ES-I3 (cell line): Measurements from ENCODE around the gene KIAA2012.
"Not testable (repeated sequence)": the region's sequence is repeated elsewhere in the genome, so short reads cannot be mapped to it uniquely, and the experiment has no call there.

Experiments
- H3K36me3 ChIP-seq: 2 replicates; pipeline ENCODE4 v1.6.1; 2013; ENCODE audit warnings: mild to moderate bottlenecking, low read length, control low read depth, moderate library complexity; ENCODE audit not compliant: insufficient read depth
- H3K4me1 ChIP-seq: 2 replicates; pipeline ENCODE4 v1.6.1; 2013; ENCODE audit warnings: mild to moderate bottlenecking, control low read depth, low read length; ENCODE audit not compliant: insufficient read depth
- H3K9ac ChIP-seq: 2 replicates; pipeline ENCODE4 v1.6.1; 2013; ENCODE audit warnings: low read depth, mild to moderate bottlenecking, low read length, moderate library complexity
- H3K9me3 ChIP-seq: 2 replicates; pipeline ENCODE4 v1.6.1; 2013; ENCODE audit warnings: mild to moderate bottlenecking, low read length, moderate library complexity; ENCODE audit not compliant: control insufficient read depth, insufficient read depth

KIAA2012 gene

GRCh38 chr2:202215179-202215578, 142.1 kb downstream of the KIAA2012 start:
- no peaks in the 10 kb centered on the region for H3K9me3 ChIP-seq
- no peak overlapping the region for H3K9ac ChIP-seq
- peaks cover 2% of the 10 kb centered on the region; the same call in 1 of the 2 replicates for H3K36me3 ChIP-seq
- H3K4me1 ChIP-seq: no peaks in the 10 kb centered on the region

DNA sequence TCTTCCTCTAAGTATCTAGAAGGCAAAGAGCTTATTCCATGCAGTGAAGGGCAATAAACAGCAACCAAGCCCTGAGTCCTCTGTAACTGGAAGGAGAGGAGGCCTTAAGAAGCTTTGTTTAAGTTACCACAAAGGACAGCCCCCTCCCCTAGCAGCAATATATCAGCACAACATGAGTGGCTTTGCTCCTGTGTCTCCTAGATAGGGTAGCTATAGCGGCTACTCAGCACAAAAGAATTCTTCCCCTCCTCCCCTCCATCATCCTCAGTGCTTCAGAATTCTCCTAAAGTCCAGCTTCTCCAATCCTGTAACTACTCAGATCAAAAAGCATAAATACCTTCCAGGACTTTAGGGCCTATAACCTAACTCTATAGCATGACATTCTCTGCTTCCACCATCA, 148.8 kb downstream of the KIAA2012 start:
- no peaks in the 10 kb centered on the region for H3K36me3 ChIP-seq
- peaks cover 7% of the 10 kb centered on the region for H3K4me1 ChIP-seq
- no peak overlapping the region for H3K9ac ChIP-seq
- H3K9me3 ChIP-seq: no peaks in the 10 kb centered on the region

DNA sequence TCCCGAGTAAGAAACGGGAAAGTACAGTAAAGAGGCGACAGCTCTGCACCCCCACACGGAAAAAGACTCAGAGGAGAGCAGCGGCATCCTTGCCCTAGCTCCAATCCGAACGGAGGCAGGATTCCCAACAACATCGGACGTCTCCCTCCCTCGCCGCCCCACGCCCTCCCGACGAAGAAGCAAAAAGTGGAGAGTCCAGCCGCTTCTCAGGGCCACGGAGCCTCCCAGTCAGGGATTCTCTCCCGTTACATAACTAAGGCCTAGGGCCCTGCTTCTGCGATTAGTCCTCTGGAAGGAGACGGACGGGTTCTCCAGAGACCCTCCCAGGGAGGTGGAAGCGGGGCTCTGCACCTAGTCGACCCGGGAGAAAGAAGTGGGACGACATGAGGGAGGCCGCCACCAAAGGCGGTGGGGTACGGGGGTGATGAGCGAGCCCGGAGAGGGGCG, 164.8 kb downstream of the KIAA2012 start:
- Histone ChIP-seq H3K4me1 (peaks cover 6% of the 10 kb centered on the region; the same call in 1 of the 2 replicates), H3K36me3 (no peaks in the 10 kb centered on the region), H3K9me3 (no peaks in the 10 kb centered on the region), H3K9ac (peak overlapping the region; percentile 68)

DNA sequence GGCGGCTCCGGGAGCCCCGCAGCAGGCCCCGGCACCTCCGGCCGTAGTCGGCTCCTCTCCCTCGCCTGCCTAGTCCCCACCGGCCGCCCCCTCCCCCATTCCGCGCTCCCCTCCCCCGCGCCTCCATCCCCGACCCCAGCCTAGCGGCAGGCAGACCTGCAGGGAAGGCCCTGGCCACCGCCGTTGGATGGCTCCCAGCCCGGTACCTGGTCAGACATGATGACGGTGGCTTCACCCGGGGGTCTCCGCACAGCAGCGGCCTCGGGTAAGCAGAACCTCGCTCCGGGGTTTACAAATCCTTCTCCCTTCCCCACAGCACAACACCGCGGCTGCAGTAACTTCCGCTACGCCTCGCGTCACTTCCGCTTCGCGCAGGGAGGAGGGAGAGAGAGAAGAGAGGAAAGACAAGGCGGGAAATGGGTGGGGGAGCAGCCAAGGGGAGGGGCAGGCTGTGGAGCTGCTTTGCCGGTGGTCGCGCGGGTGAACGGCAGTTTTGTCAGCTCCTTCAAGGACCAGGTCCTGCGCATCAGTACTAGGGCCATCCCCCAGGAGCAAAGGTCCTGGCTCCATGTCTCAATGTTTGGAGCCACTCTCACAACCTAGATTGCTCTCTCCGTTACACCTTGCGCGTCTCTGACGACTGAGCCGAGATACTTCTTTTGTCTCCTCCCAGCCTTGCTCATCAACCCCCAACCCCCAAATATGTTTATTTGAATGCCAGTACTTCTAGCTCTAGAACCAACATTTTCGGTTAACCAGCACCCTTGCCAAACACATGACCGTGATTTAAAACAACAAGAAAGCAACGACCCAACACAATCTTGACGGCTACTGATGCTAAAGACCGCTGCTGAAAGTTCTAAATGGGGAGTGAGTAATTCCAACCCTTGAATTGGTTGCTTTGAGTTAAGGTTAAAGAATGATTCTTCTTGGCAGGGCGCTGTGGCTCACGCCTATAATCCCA, 165.5 kb downstream of the KIAA2012 start, which contains the start of gene SUMO1:
Gene SUMO1 (minus strand): TSS at position 364 of the 964 bp plus-strand sequence. CDS start 146 bp downstream, at position 218.
- Histone ChIP-seq H3K4me1 (peaks cover 6% of the 10 kb centered on the region; the same call in 1 of the 2 replicates), H3K9ac (peak within 1 kb of the TSS; percentile 68), H3K9me3 (no peaks in the 10 kb centered on the region), H3K36me3 (no peaks in the 10 kb centered on the region)

- H3K4me1 ChIP-seq, H3K9ac ChIP-seq, H3K36me3 ChIP-seq: not testable (repeated sequence)
These were observed 174.7 kb downstream of the KIAA2012 start for GRCh38 chr2:202247710-202248109.

GRCh38 chr2:202249521-202250253, 176.6 kb downstream of the KIAA2012 start:
- Histone ChIP-seq H3K4me1 (peaks cover 3% of the 10 kb centered on the region; the same call in 1 of the 2 replicates), H3K9me3 (no peaks in the 10 kb centered on the region), H3K9ac (peak overlapping the region; percentile 19; the same call in 1 of the 2 replicates)

More at GRCh38 chr2:202247710-202248109, 174.7 kb downstream of the KIAA2012 start:
- H3K9me3 ChIP-seq: not testable (repeated sequence)

DNA sequence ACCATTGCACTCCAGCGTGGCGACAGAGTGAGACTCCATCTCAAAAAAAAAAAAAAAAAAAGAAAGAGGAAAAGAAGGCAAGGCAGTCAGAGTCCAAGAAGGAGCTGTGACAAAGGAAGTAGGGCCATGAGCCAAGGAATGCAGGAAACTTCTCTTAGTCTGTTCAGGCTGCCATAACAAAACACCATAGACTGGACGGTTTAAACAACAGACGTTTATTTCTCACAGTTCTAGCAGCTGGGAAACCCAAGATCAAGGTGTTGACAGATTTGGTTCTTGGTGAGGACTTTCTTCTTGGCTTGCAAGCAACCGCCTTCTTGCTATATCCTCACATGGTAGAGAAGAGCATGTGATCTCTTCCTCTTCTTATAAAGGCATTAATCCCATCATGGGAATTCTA, 178.4 kb downstream of the KIAA2012 start:
- H3K9ac ChIP-seq: no peak overlapping the region
- H3K4me1 ChIP-seq: peaks cover 3% of the 10 kb centered on the region; the same call in 1 of the 2 replicates
- H3K36me3 ChIP-seq: no peaks in the 10 kb centered on the region
- no peaks in the 10 kb centered on the region for H3K9me3 ChIP-seq

More at GRCh38 chr2:202249521-202250253, 176.6 kb downstream of the KIAA2012 start:
- H3K36me3 ChIP-seq: no peaks in the 10 kb centered on the region
